Neural cell (in vitro differentiated cells): ENCODE results near the gene SDK1. TPM values are rescaled to one million over a fixed set of nuclear protein-coding genes. Genes with fewer than 3 reads are reported as not detected.

ENCODE experiments used
- H2AFZ ChIP-seq: fragments of 200-600, 300-800 bp; sonication (generic), shearing (Covaris generic); 2 replicates; pipeline ENCODE4 v1.6.0; 2014; ENCODE audit warnings: low read depth, mild to moderate bottlenecking, antibody characterized with exemption, low read length, moderate library complexity
- H3F3A ChIP-seq: fragments of 200-600 bp; shearing (Covaris generic); 2 replicates; pipeline ENCODE4 v1.6.1; 2016; ENCODE audit warnings: mild to moderate bottlenecking, moderate library complexity, mixed read lengths, antibody characterized with exemption, low read length; ENCODE audit not compliant: insufficient read depth, poor library complexity, severe bottlenecking
- H3K27ac ChIP-seq: fragments of 200-600, 300-800 bp; sonication (generic), shearing (Covaris generic); 2 replicates; pipeline ENCODE4 v1.5.1; 2014; ENCODE audit warnings: mild to moderate bottlenecking, low read length, moderate library complexity
- H3K27me3 ChIP-seq: fragments of 300-800, 200-600 bp; sonication (generic), shearing (Covaris generic); 2 replicates; pipeline ENCODE4 v1.6.0; 2014; ENCODE audit warnings: mild to moderate bottlenecking, low read depth, low read length, moderate library complexity; ENCODE audit not compliant: insufficient read depth
- H3K36me3 ChIP-seq: fragments of 300-800, 200-600 bp; sonication (generic), shearing (Covaris generic); 2 replicates; pipeline ENCODE4 v1.5.1; 2014; ENCODE audit warnings: mild to moderate bottlenecking, antibody characterized with exemption, low read length, moderate library complexity; ENCODE audit not compliant: insufficient read depth
- H3K4me2 ChIP-seq: fragments of 300-800, 200-600 bp; sonication (generic), shearing (Covaris generic); 2 replicates; pipeline ENCODE4 v1.6.0; 2014; ENCODE audit warnings: mild to moderate bottlenecking, low read length
- H3K4me3 ChIP-seq: fragments of 300-800, 200-600 bp; sonication (generic), shearing (Covaris generic); 2 replicates; pipeline ENCODE4 v1.5.1; 2014; ENCODE audit warnings: mild to moderate bottlenecking, low read length, moderate library complexity
- H3K79me2 ChIP-seq: fragments of 200-600 bp; shearing (Covaris generic); replicated peaks from 2 replicates; pipeline ENCODE4 v1.6.0; 2014; ENCODE audit warnings: mild to moderate bottlenecking, low read length, moderate library complexity; ENCODE audit not compliant: insufficient read depth
- H3K9ac ChIP-seq: fragments of 300-800, 200-600 bp; sonication (generic), shearing (Covaris generic); 2 replicates; pipeline ENCODE4 v1.6.1; 2016; ENCODE audit warnings: mild to moderate bottlenecking, low read length, mixed read lengths
- H3K9me2 ChIP-seq: fragments of 200-600 bp; shearing (Covaris generic); 2 replicates; pipeline ENCODE4 v1.6.1; 2016; ENCODE audit warnings: mild to moderate bottlenecking, low read length, mixed read lengths; ENCODE audit not compliant: insufficient read depth
- H3K9me3 ChIP-seq: fragments of 200-600, 300-800 bp; sonication (generic), shearing (Covaris generic); 2 replicates; pipeline ENCODE4 v1.6.1; 2016; ENCODE audit warnings: mild to moderate bottlenecking, mixed run types, low read length, moderate library complexity, mixed read lengths
- H4K20me1 ChIP-seq: fragments of 200-600 bp; shearing (Covaris generic); 2 replicates; pipeline ENCODE4 v1.6.1; 2016; ENCODE audit warnings: mild to moderate bottlenecking, mixed run types; ENCODE audit not compliant: insufficient read depth
- EP300 ChIP-seq: fragments of 450-650 bp; conservative IDR thresholded peaks from 2 replicates; pipeline ENCODE4 v1.6.1; 2014; ENCODE audit warnings: antibody characterized with exemption, mild to moderate bottlenecking, moderate library complexity; ENCODE audit not compliant: poor library complexity, severe bottlenecking
- EZH2 ChIP-seq: fragments of 200-600, 300-800 bp; shearing (Covaris generic), sonication (generic); IDR thresholded peaks from 2 replicates; pipeline ENCODE4 v1.6.1; 2014; ENCODE audit warnings: antibody characterized with exemption, low read length, borderline replicate concordance, mild to moderate bottlenecking; ENCODE audit not compliant: insufficient read depth, poor library complexity, severe bottlenecking
- MXI1 ChIP-seq: fragments of 450-650 bp; conservative IDR thresholded peaks from 2 replicates; pipeline ENCODE4 v1.6.1; 2014; ENCODE audit warnings: antibody characterized with exemption, mild to moderate bottlenecking; ENCODE audit not compliant: poor library complexity, severe bottlenecking
- POLR2AphosphoS5 ChIP-seq: IDR thresholded peaks from 2 replicates; pipeline ENCODE4 v1.6.1; 2012
- RAD21 ChIP-seq: fragments of 450-650 bp; conservative IDR thresholded peaks from 2 replicates; pipeline ENCODE4 v1.6.1; 2014; ENCODE audit warnings: antibody characterized with exemption, mild to moderate bottlenecking, moderate library complexity
- SMC3 ChIP-seq: fragments of 450-650 bp; conservative IDR thresholded peaks from 2 replicates; pipeline ENCODE4 v1.6.1; 2014; ENCODE audit warnings: antibody characterized with exemption, mild to moderate bottlenecking, moderate library complexity; ENCODE audit not compliant: poor library complexity
- TAF1 ChIP-seq: IDR thresholded peaks from 2 replicates; pipeline ENCODE4 v1.6.1; 2012; ENCODE audit warnings: low read depth
- polyA plus RNA-seq: library from polyadenylated mRNA; depleted of rRNA; stranded (reverse); fragments of >200 nt; gene quantifications from 2 replicates; pipeline ENCODE4 v1.2.3, GENCODE V29; 2014
- TF ChIP-seq, protein P1 (sequence below): IDR thresholded peaks from 2 replicates; pipeline ENCODE4 v1.6.1; 2012; ENCODE audit warnings: borderline replicate concordance
- TF ChIP-seq, protein P2 (sequence below): fragments of 450-650 bp; IDR thresholded peaks from 2 replicates; pipeline ENCODE4 v1.5.1; 2014; ENCODE audit warnings: antibody characterized with exemption, mild to moderate bottlenecking, moderate library complexity; ENCODE audit not compliant: poor library complexity, severe bottlenecking

The SDK1 gene
- polyA plus RNA-seq, 1 donor from 2014 or later = 2.7 TPM

DNA sequence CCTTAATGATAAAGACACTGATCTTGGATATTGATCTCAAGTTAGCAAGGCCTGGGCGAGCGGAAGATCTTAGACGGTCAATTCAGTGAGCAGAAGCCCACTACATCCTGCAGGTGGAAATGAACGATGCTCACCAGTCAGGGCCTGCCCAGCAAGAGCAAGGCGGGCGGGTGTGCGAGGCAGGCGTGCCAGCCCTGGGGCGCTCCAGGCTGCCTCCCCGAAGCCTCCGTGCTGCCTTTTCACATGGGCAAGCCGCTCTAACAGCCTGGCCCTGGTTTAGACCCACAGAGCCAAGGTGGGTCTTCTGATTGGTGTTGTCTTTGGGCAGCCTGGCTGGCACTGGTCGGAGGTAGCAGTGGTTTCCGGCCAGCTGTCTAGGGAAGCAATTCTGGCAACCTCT lies 906.0 kb downstream of the SDK1 start:
- Histone ChIP-seq H3K36me3 (no peaks in the 10 kb centered on the region), H3K4me3 (no peak overlapping the region), H2AFZ (no peak overlapping the region), H3K4me2 (no peak overlapping the region), H3F3A (no peaks in the 10 kb centered on the region), H3K9me3 (no peaks in the 10 kb centered on the region), H3K9me2 (no peaks in the 10 kb centered on the region), H3K27me3 (no peaks in the 10 kb centered on the region), H3K79me2 (no peaks in the 10 kb centered on the region), H4K20me1 (no peaks in the 10 kb centered on the region), H3K9ac (no peak overlapping the region), H3K27ac (no peak overlapping the region)
- no peak for TF ChIP-seq TAF1
- TF ChIP-seq, protein P1, sequence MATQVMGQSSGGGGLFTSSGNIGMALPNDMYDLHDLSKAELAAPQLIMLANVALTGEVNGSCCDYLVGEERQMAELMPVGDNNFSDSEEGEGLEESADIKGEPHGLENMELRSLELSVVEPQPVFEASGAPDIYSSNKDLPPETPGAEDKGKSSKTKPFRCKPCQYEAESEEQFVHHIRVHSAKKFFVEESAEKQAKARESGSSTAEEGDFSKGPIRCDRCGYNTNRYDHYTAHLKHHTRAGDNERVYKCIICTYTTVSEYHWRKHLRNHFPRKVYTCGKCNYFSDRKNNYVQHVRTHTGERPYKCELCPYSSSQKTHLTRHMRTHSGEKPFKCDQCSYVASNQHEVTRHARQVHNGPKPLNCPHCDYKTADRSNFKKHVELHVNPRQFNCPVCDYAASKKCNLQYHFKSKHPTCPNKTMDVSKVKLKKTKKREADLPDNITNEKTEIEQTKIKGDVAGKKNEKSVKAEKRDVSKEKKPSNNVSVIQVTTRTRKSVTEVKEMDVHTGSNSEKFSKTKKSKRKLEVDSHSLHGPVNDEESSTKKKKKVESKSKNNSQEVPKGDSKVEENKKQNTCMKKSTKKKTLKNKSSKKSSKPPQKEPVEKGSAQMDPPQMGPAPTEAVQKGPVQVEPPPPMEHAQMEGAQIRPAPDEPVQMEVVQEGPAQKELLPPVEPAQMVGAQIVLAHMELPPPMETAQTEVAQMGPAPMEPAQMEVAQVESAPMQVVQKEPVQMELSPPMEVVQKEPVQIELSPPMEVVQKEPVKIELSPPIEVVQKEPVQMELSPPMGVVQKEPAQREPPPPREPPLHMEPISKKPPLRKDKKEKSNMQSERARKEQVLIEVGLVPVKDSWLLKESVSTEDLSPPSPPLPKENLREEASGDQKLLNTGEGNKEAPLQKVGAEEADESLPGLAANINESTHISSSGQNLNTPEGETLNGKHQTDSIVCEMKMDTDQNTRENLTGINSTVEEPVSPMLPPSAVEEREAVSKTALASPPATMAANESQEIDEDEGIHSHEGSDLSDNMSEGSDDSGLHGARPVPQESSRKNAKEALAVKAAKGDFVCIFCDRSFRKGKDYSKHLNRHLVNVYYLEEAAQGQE = no peak
- TF ChIP-seq SMC3 = no peak
- TF ChIP-seq, protein P2, sequence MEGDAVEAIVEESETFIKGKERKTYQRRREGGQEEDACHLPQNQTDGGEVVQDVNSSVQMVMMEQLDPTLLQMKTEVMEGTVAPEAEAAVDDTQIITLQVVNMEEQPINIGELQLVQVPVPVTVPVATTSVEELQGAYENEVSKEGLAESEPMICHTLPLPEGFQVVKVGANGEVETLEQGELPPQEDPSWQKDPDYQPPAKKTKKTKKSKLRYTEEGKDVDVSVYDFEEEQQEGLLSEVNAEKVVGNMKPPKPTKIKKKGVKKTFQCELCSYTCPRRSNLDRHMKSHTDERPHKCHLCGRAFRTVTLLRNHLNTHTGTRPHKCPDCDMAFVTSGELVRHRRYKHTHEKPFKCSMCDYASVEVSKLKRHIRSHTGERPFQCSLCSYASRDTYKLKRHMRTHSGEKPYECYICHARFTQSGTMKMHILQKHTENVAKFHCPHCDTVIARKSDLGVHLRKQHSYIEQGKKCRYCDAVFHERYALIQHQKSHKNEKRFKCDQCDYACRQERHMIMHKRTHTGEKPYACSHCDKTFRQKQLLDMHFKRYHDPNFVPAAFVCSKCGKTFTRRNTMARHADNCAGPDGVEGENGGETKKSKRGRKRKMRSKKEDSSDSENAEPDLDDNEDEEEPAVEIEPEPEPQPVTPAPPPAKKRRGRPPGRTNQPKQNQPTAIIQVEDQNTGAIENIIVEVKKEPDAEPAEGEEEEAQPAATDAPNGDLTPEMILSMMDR = no peak
- TF ChIP-seq RAD21 = no peak
- TF ChIP-seq EZH2 = no peak
- no peak for TF ChIP-seq MXI1
- TF ChIP-seq EP300 = no peak
- TF ChIP-seq POLR2AphosphoS5 = no peak

DNA sequence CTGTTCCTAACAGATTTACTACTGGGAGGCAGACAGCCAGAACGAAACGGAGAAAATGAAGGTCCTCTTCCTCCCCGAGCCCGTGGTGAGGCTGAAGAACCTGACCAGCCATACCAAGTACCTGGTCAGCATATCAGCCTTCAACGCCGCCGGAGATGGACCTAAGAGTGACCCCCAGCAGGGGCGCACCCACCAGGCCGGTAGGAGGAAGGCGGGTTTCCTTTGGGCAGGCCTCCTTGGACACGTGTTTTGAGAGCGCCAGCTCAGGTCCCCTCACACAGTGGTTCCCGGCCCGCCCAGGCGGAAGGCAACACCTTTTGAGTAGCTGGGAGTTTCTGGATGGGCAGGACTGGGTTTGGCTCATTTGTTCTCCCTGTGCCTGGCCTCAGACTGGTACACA lies 907.0 kb downstream of the SDK1 start:
- Histone ChIP-seq H3K9me2 (no peaks in the 10 kb centered on the region), H3K27ac (no peak overlapping the region), H3K4me2 (no peak overlapping the region), H4K20me1 (no peaks in the 10 kb centered on the region), H3K36me3 (no peaks in the 10 kb centered on the region), H3F3A (no peaks in the 10 kb centered on the region), H3K27me3 (no peaks in the 10 kb centered on the region), H3K4me3 (no peak overlapping the region), H3K79me2 (no peaks in the 10 kb centered on the region), H3K9ac (no peak overlapping the region), H2AFZ (no peak overlapping the region), H3K9me3 (no peaks in the 10 kb centered on the region)
- TF ChIP-seq, protein P1 = no peak
- TF ChIP-seq EZH2 (no peak), TAF1 (no peak), POLR2AphosphoS5 (no peak)
